ENCODE measurements around the gene LRIT2.

- TF ChIP-seq POLR2AphosphoS5 (IDR thresholded peaks at IDR 0.05; ENCODE audit: low read depth, low read length), result no peak
- no peak for TF ChIP-seq CTCF (IDR thresholded peaks at IDR 0.05)
- TF ChIP-seq, protein P1, sequence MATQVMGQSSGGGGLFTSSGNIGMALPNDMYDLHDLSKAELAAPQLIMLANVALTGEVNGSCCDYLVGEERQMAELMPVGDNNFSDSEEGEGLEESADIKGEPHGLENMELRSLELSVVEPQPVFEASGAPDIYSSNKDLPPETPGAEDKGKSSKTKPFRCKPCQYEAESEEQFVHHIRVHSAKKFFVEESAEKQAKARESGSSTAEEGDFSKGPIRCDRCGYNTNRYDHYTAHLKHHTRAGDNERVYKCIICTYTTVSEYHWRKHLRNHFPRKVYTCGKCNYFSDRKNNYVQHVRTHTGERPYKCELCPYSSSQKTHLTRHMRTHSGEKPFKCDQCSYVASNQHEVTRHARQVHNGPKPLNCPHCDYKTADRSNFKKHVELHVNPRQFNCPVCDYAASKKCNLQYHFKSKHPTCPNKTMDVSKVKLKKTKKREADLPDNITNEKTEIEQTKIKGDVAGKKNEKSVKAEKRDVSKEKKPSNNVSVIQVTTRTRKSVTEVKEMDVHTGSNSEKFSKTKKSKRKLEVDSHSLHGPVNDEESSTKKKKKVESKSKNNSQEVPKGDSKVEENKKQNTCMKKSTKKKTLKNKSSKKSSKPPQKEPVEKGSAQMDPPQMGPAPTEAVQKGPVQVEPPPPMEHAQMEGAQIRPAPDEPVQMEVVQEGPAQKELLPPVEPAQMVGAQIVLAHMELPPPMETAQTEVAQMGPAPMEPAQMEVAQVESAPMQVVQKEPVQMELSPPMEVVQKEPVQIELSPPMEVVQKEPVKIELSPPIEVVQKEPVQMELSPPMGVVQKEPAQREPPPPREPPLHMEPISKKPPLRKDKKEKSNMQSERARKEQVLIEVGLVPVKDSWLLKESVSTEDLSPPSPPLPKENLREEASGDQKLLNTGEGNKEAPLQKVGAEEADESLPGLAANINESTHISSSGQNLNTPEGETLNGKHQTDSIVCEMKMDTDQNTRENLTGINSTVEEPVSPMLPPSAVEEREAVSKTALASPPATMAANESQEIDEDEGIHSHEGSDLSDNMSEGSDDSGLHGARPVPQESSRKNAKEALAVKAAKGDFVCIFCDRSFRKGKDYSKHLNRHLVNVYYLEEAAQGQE (IDR thresholded peaks at IDR 0.05; ENCODE audit: insufficient read depth in 1 of 2, low read depth in 2 of 2, low read length in 1 of 2), result no peak
- no peak for TF ChIP-seq TCF7L2 (IDR thresholded peaks at IDR 0.05; ENCODE audit: low read depth, low read length)
Observed at GRCh38 chr10:84177541-84178141, 47.7 kb downstream of the LRIT2 start.
